A549 (cell line): ENCODE measurements around the gene KCNK16. TPM values are rescaled to one million over a fixed set of nuclear protein-coding genes. Genes with fewer than 3 reads are reported as not detected.

Source experiments
- ATAC-seq, 2 experiments: fragments of 200-7000 bp in 1 of 2; fragments of >200 bp in 1 of 2; cut with Nextera tagmentation in 1 of 2; cut with Tn5 transposase in 1 of 2; 3 replicates each; pipeline versions ENCODE4 v1.8.0 to v1.9.1; 2018 to 2020; ENCODE audit warnings: mild to moderate bottlenecking in 1 of 2, moderate library complexity in 1 of 2
- CTCF ChIA-PET: fragments of 300-600 bp; sonication (Branson Sonifier 250); formaldehyde crosslinking; extraction: SDS; loops from one replicate; lab custom pipeline; 2021; ENCODE audit warnings: antibody characterized with exemption, inconsistent platforms; lab: Yijun Ruan, JAX
- POLR2A ChIA-PET: fragments of 350-600 bp; formaldehyde crosslinking; extraction: SDS; loops from one replicate; lab custom pipeline; 2021; ENCODE audit warnings: antibody characterized with exemption, inconsistent platforms; lab: Yijun Ruan, JAX
- DNase-seq, 2 experiments: peaks; one replicate each; pipeline versions ENCODE4 v3.0.0 to v3.0.0-alpha.2; 2011 to 2016; ENCODE audit warnings: low read depth in 1 of 2, low spot score in 1 of 2
- FAIRE-seq: peaks from 2 replicates; lab custom pipeline; 2011; peaks lifted over from hg19 to GRCh38; lab: Jason Lieb, UNC
- H3K27ac ChIP-seq, 2 experiments: fragments of >200 bp; sonication (Bioruptor Twin); formaldehyde crosslinking; 3 replicates each; pipeline ENCODE4 v1.5.1; 2016 to 2017
- H3K4me1 ChIP-seq: fragments of >200 bp; sonication (Bioruptor Twin); formaldehyde crosslinking; 3 replicates; pipeline ENCODE4 v1.6.1; 2016
- H3K4me2 ChIP-seq: fragments of >200 bp; sonication (Bioruptor Twin); formaldehyde crosslinking; 3 replicates; pipeline ENCODE4 v1.6.1; 2016
- H3K4me3 ChIP-seq: fragments of >200 bp; sonication (Bioruptor Twin); formaldehyde crosslinking; 3 replicates; pipeline ENCODE4 v1.5.1; 2016
- H3K9me3 ChIP-seq: fragments of >200 bp; sonication (Bioruptor Twin); formaldehyde crosslinking; 3 replicates; pipeline ENCODE4 v1.6.1; 2016
- CBX8 ChIP-seq: fragments of 200-600 bp; sonication (generic); IDR thresholded peaks from 2 replicates; pipeline ENCODE4 v1.6.1; 2016
- CEBPB ChIP-seq, 2 experiments: fragments of >200 bp in 1 of 2; sonication (Bioruptor Twin) in 1 of 2; formaldehyde crosslinking in 1 of 2; IDR thresholded peaks; 2 replicates each; pipeline ENCODE4 v1.6.1; 2012 to 2016
- EHF ChIP-seq: fragments of 250-450 bp; sonication (Bioruptor Pico); IDR thresholded peaks from 2 replicates; pipeline ENCODE4 v1.5.0; 2020; ENCODE audit warnings: mild to moderate bottlenecking
- ESRRA ChIP-seq: fragments of 150-350 bp; IDR thresholded peaks from 2 replicates; pipeline ENCODE4 v1.6.1; 2014; ENCODE audit warnings: mild to moderate bottlenecking, low read length, borderline replicate concordance
- FOXS1 ChIP-seq: fragments of 250-450 bp; sonication (Bioruptor Pico); IDR thresholded peaks from 2 replicates; pipeline ENCODE4 v1.5.0; 2020; ENCODE audit warnings: mild to moderate bottlenecking, moderate library complexity
- HOXB13 ChIP-seq: fragments of 250-450 bp; sonication (Bioruptor Pico); IDR thresholded peaks from 2 replicates; pipeline ENCODE4 v1.5.0; 2020; ENCODE audit warnings: low read depth, mild to moderate bottlenecking, moderate library complexity
- JUNB ChIP-seq: fragments of >200 bp; sonication (Bioruptor Twin); formaldehyde crosslinking; IDR thresholded peaks from 2 replicates; pipeline ENCODE4 v1.6.1; 2016
- NR3C1 ChIP-seq: fragments of >200 bp; sonication (Bioruptor Twin); formaldehyde crosslinking; IDR thresholded peaks from 3 replicates; pipeline ENCODE4 v1.6.1; 2017
- RARB ChIP-seq: fragments of 250-450 bp; sonication (Bioruptor Pico); IDR thresholded peaks from 2 replicates; pipeline ENCODE4 v1.8.0; 2021; ENCODE audit warnings: mild to moderate bottlenecking, moderate library complexity
- RCOR1 ChIP-seq: fragments of 150-350 bp; IDR thresholded peaks from 2 replicates; pipeline ENCODE4 v1.6.1; 2014; ENCODE audit warnings: antibody characterized with exemption, low read length, low read depth
- REST ChIP-seq: fragments of 200-600 bp; sonication (generic); IDR thresholded peaks from 2 replicates; pipeline ENCODE4 v1.6.1; 2016; ENCODE audit warnings: antibody characterized with exemption, mild to moderate bottlenecking, moderate library complexity
- USF2 ChIP-seq: fragments of 450-650 bp; IDR thresholded peaks from 2 replicates; pipeline ENCODE4 v1.6.1; 2014; ENCODE audit warnings: antibody characterized with exemption
- WGBS: methylation state at CpG from one replicate; pipeline ENCODE4 v1.1.6; 2017; ENCODE audit errors: missing lambda C conversion rate; 5-methylcytosine and 5-hydroxymethylcytosine counted together
- polyA plus RNA-seq, 4 experiments: library from polyadenylated mRNA; depleted of rRNA in 3 of 4; stranded (reverse); fragments of >200 nt; fragmentation: RNase III in 1 of 4; extraction: RNeasy Plus Mini Kit Qiagen cat#74134 plus additional on column Dnase treatment in 1 of 4; gene quantifications; 2 replicates in 3 of 4; 3 replicates in 1 of 4; pipeline ENCODE4 v1.2.3, GENCODE V29; 2011 to 2017
- TF ChIP-seq, protein P1 (sequence below): fragments of 250-450 bp; sonication (Bioruptor Pico); IDR thresholded peaks from 2 replicates; pipeline ENCODE4 v1.5.0; 2021; ENCODE audit warnings: mild to moderate bottlenecking, moderate library complexity, borderline replicate concordance
- TF ChIP-seq, protein P2 (sequence below): IDR thresholded peaks from 2 replicates; pipeline ENCODE4 v1.6.1; 2012

The KCNK16 gene
- polyA plus RNA-seq, 2 of the 4 experiments (the other 2 are of a cell fraction): not detected

DNA sequence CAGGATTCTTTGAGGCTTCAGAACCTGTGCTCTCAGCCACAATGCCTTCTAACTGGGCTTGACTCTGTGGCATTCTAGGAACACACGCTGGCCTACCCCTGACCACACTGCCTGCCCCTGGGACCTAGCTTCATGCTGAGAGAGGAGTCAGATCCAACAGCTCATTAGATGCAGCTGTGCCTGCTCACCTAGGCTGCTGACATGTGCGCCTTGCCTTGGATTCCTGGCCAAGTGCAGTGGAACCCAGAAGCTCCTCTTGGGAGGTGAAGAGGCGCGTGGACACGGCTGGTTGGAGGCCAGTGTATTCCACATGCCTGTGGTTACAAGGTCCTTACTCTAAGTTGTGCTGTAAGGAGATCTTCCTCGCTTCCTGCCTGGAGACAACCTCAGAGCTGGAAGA is 24.7 kb upstream of the KCNK16 start:
- DNase-seq (no peak), FAIRE-seq (no peak)
- CTCF ChIA-PET: interaction anchor here (0.5 to 2.0 kb wide), 7 partner anchors 9 to 1728 kb away, joined by 3 to 7 read pairs (median 4); no protein-coding TSS in a partner anchor
- POLR2A ChIA-PET: no interaction called here
- no peak overlapping the region for H3K27ac ChIP-seq
- H3K9me3 ChIP-seq: no peaks in the 10 kb centered on the region
- no peak for TF ChIP-seq ESRRA
- no peak for TF ChIP-seq NR3C1
- no peak for TF ChIP-seq FOXS1 (CRISPR knock-in tag)
- TF ChIP-seq CBX8: no peak
- TF ChIP-seq USF2: no peak
- no peak for TF ChIP-seq RCOR1
- TF ChIP-seq HOXB13 (CRISPR knock-in tag): no peak
- TF ChIP-seq, protein P1, sequence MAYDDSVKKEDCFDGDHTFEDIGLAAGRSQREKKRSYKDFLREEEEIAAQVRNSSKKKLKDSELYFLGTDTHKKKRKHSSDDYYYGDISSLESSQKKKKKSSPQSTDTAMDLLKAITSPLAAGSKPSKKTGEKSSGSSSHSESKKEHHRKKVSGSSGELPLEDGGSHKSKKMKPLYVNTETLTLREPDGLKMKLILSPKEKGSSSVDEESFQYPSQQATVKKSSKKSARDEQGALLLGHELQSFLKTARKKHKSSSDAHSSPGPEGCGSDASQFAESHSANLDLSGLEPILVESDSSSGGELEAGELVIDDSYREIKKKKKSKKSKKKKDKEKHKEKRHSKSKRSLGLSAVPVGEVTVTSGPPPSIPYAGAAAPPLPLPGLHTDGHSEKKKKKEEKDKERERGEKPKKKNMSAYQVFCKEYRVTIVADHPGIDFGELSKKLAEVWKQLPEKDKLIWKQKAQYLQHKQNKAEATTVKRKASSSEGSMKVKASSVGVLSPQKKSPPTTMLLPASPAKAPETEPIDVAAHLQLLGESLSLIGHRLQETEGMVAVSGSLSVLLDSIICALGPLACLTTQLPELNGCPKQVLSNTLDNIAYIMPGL: no peak
- TF ChIP-seq, protein P2, sequence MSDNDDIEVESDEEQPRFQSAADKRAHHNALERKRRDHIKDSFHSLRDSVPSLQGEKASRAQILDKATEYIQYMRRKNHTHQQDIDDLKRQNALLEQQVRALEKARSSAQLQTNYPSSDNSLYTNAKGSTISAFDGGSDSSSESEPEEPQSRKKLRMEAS: no peak
- TF ChIP-seq, all 56 proteins: peak for 0
- WGBS: 72% methylated on average over 4 of the region's 6 CpGs
- ATAC-seq: no peak
- no peak overlapping the region for H3K4me3 ChIP-seq
- H3K4me2 ChIP-seq: no peak overlapping the region
- H3K4me1 ChIP-seq: no peaks in the 10 kb centered on the region

DNA sequence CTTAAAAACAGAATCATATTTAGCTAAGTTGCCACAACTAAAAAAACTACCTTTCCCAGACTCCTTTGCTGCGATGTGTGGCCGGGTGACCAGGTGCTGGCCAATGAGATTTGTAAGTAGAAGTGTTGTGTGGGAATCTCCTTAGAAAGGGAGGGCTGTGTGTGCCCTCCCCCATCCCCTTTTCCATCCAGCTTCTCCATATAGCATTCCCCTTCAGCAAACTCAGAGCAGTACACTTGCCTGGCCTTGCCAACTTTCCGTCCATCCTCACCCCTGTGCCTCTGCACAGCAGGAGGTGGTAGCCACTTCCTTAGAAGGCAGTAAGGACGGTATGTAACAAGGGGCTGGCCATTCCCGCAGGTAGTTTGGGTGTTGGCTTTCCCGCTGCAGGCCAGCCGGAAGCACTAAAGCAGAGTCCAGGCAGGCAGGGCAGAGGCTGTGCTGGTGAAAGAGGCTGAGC is 22.3 kb upstream of the KCNK16 start:
- WGBS: 37% methylated on average over 4 of the region's 7 CpGs
- H3K4me1 ChIP-seq: no peaks in the 10 kb centered on the region
- no peaks in the 10 kb centered on the region for H3K9me3 ChIP-seq
- no peak for FAIRE-seq
- ATAC-seq: no peak
- DNase-seq: no peak
- H3K4me2 ChIP-seq: no peak overlapping the region
- no peak overlapping the region for H3K4me3 ChIP-seq
- ChIA-PET CTCF (no interaction called here), POLR2A (no interaction called here)
- no peak overlapping the region for H3K27ac ChIP-seq
- TF ChIP-seq HOXB13 (CRISPR knock-in tag) (no peak), REST (no peak), JUNB (no peak)
- TF ChIP-seq, all 56 proteins: peak for 0

DNA sequence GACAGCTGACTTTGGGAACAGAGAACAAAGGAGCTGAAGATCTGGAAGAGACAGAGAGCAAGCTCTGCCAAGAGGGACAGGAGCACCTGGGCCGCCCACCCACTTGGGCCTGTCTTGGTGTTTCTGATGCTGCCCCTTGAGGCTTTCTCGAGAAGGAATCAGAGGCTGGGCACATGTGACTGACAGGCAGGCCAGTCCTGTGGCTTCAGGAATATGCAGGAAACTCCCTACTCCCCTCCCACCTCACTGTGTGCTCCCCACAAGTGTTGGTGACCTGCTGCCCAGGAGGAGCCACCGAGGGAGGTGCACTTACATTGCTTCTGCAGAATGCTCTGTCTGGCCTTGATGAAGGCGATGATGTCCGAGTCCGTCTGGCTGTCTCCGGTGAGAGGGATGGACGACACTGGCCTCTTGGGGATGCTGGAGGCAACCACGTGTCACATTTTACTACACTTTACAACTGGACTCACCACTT is 20.9 kb upstream of the KCNK16 start:
- DNase-seq (no peak), FAIRE-seq (no peak), ATAC-seq (no peak)
- POLR2A ChIA-PET: no interaction called here
- Histone ChIP-seq H3K27ac (no peak overlapping the region), H3K9me3 (no peaks in the 10 kb centered on the region), H3K4me1 (no peaks in the 10 kb centered on the region), H3K4me3 (no peak overlapping the region), H3K4me2 (no peak overlapping the region)
- TF ChIP-seq RARB (CRISPR knock-in tag) (no peak), CEBPB (IDR thresholded peaks at IDR 0.05) (no peak), EHF (CRISPR knock-in tag) (no peak)
- WGBS: 37% methylated on average over 7 of the region's 9 CpGs
- CTCF ChIA-PET: no interaction called here
